Measurements from ENCODE around the gene CFAP90. TPM values are rescaled to one million over a fixed set of nuclear protein-coding genes. Genes with fewer than 3 reads are reported as not detected.

The CFAP90 gene
- total RNA-seq, 1 experiment from 2014 or later, result not detected

DNA sequence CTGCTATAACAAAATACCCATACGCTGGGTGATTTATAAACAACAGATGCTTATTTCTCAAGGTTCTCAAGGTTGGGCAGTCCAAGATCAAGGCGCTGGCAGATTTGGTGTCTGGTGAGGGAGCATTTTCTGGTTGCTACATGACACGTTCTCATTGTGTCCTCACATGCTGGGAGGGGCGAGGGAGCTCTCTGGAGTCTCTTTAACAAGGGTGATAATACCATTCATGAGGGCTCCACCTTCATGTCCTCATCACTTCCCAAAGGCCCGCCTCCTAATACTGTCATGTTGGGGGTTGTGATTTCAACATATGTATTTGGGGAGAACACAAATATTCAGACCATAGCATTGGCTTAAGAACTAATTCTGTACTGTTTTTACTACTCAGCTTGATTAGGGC lies 4.6 kb downstream of the CFAP90 start:
- no peak for ATAC-seq
- no TSS peak for BruUV-seq (replicated peaks)
- ChIA-PET RAD21 (ENCODE audit: low non-redundant PET in 1 of 2, low total read pairs in 2 of 2, uncharacterized antibody in 2 of 2, unreplicated experiment in 2 of 2) (no interaction called here), CTCF (interaction anchor here (1.5 kb wide), 1 partner anchor 30 kb away, joined by 3 read pairs; no protein-coding TSS in a partner anchor), POLR2A (no interaction called here)
- TF ChIP-seq YY1 (IDR thresholded peaks at IDR 0.05; ENCODE audit: extremely low read depth, insufficient replicate concordance, low read depth, low read length) (no peak), POLR2A (IDR thresholded peaks at IDR 0.05; ENCODE audit: borderline replicate concordance, extremely low read depth, insufficient read depth, insufficient read length) (no peak), CEBPB (IDR thresholded peaks at IDR 0.05; ENCODE audit: low read depth) (no peak)
- TF ChIP-seq, protein P1, sequence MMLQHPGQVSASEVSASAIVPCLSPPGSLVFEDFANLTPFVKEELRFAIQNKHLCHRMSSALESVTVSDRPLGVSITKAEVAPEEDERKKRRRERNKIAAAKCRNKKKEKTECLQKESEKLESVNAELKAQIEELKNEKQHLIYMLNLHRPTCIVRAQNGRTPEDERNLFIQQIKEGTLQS (IDR thresholded peaks at IDR 0.05), result no peak
- TF ChIP-seq, protein P2, sequence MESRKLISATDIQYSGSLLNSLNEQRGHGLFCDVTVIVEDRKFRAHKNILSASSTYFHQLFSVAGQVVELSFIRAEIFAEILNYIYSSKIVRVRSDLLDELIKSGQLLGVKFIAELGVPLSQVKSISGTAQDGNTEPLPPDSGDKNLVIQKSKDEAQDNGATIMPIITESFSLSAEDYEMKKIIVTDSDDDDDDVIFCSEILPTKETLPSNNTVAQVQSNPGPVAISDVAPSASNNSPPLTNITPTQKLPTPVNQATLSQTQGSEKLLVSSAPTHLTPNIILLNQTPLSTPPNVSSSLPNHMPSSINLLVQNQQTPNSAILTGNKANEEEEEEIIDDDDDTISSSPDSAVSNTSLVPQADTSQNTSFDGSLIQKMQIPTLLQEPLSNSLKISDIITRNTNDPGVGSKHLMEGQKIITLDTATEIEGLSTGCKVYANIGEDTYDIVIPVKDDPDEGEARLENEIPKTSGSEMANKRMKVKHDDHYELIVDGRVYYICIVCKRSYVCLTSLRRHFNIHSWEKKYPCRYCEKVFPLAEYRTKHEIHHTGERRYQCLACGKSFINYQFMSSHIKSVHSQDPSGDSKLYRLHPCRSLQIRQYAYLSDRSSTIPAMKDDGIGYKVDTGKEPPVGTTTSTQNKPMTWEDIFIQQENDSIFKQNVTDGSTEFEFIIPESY (IDR thresholded peaks at IDR 0.05; ENCODE audit: extremely low read depth, insufficient replicate concordance, low read length), result no peak
- TF ChIP-seq, protein P3, sequence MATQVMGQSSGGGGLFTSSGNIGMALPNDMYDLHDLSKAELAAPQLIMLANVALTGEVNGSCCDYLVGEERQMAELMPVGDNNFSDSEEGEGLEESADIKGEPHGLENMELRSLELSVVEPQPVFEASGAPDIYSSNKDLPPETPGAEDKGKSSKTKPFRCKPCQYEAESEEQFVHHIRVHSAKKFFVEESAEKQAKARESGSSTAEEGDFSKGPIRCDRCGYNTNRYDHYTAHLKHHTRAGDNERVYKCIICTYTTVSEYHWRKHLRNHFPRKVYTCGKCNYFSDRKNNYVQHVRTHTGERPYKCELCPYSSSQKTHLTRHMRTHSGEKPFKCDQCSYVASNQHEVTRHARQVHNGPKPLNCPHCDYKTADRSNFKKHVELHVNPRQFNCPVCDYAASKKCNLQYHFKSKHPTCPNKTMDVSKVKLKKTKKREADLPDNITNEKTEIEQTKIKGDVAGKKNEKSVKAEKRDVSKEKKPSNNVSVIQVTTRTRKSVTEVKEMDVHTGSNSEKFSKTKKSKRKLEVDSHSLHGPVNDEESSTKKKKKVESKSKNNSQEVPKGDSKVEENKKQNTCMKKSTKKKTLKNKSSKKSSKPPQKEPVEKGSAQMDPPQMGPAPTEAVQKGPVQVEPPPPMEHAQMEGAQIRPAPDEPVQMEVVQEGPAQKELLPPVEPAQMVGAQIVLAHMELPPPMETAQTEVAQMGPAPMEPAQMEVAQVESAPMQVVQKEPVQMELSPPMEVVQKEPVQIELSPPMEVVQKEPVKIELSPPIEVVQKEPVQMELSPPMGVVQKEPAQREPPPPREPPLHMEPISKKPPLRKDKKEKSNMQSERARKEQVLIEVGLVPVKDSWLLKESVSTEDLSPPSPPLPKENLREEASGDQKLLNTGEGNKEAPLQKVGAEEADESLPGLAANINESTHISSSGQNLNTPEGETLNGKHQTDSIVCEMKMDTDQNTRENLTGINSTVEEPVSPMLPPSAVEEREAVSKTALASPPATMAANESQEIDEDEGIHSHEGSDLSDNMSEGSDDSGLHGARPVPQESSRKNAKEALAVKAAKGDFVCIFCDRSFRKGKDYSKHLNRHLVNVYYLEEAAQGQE (IDR thresholded peaks at IDR 0.05; ENCODE audit: low read depth), result no peak
- no peaks in the 10 kb centered on the region for H3K9me2 ChIP-seq (ENCODE audit: insufficient read depth)
- no peaks in the 10 kb centered on the region for H3K79me2 ChIP-seq (ENCODE audit: insufficient read depth, low read length)
- intact Hi-C loops (cut with micrococcal nuclease), result no loop called here
- peaks cover 23% of the 10 kb centered on the region for H3K27me3 ChIP-seq (ENCODE audit: insufficient read depth, low read length)
- no peak overlapping the region for H3K4me2 ChIP-seq (ENCODE audit: low read length)
- H2AFZ ChIP-seq (ENCODE audit: low read depth, low read length, poor library complexity, severe bottlenecking), result no peak overlapping the region
- H3K4me3 ChIP-seq (replicated peaks in 1 of 2; ENCODE audit: low read depth in 1 of 2, low read length in 2 of 2), result no peak overlapping the region
- H3K27ac ChIP-seq (ENCODE audit: low read depth, low read length), result no peak overlapping the region
- H3K36me3 ChIP-seq (ENCODE audit: control insufficient read depth in 1 of 2, insufficient read depth in 2 of 2, low read length in 2 of 2), result no peaks in the 10 kb centered on the region
- no peak overlapping the region for H3K9ac ChIP-seq (ENCODE audit: low read length)
- H4K20me1 ChIP-seq (ENCODE audit: insufficient read depth), result no peaks in the 10 kb centered on the region
- no peak for DNase-seq (ENCODE audit: low read depth, low spot score)
- H3K9me3 ChIP-seq (ENCODE audit: control insufficient read depth in 1 of 2, insufficient read depth in 1 of 2, low read depth in 1 of 2, low read length in 2 of 2), result no peaks in the 10 kb centered on the region
- no peaks in the 10 kb centered on the region for H3K4me1 ChIP-seq (ENCODE audit: control insufficient read depth in 1 of 2, insufficient read depth in 2 of 2, low read length in 2 of 2)
